ENCODE data around the gene GPR61. TPM values are rescaled to one million over a fixed set of nuclear protein-coding genes. Genes with fewer than 3 reads are reported as not detected.

The GPR61 gene
- total RNA-seq, 2 experiments from 2014 or later = 0.16 TPM; not detected in 1

Other genes with a start within 250 kb of the GPR61 start
- not detected for gene MYBPHL, start 232.9 kb upstream of the GPR61 start, total RNA-seq
- gene SORT1, start 142.0 kb upstream of the GPR61 start, total RNA-seq = 1 to 10 TPM; 5.6 to 6.6 TPM
- 100 to 1,000 TPM; 247 to 252 TPM for gene PSMA5, start 113.4 kb upstream of the GPR61 start, total RNA-seq
- gene SYPL2, start 73.3 kb upstream of the GPR61 start, total RNA-seq = not detected
- 10 to 100 TPM; 14.6 to 15.6 TPM for gene ATXN7L2, start 56.0 kb upstream of the GPR61 start, total RNA-seq
- gene CYB561D1, start 45.8 kb upstream of the GPR61 start, total RNA-seq = 1 to 10 TPM; 6.3 to 8.1 TPM
- 1 to 10 TPM; 2.1 to 2.5 TPM for gene AMIGO1, start 30.1 kb upstream of the GPR61 start, total RNA-seq
- gene GNAI3, start 8.7 kb downstream of the GPR61 start, total RNA-seq = 1 to 10 TPM; 8.4 TPM
- under 1 TPM; 0.64 to 0.91 TPM for gene GNAT2, start 79.7 kb downstream of the GPR61 start, total RNA-seq
- 10 to 100 TPM; 89.5 to 91.4 TPM for gene AMPD2, start 80.0 kb downstream of the GPR61 start, total RNA-seq
- 1 to 10 TPM; 2.4 to 3.0 TPM for gene GSTM4, start 116.2 kb downstream of the GPR61 start, total RNA-seq
- gene GSTM2, start 128.2 kb downstream of the GPR61 start, total RNA-seq = 1 to 10 TPM; 7.4 to 8.5 TPM
- gene GSTM1, start 147.9 kb downstream of the GPR61 start, total RNA-seq = not detected
- under 1 TPM in 1 of 2 experiments, not detected in 1; 0.06 TPM for gene GSTM5, start 172.4 kb downstream of the GPR61 start, total RNA-seq
- 10 to 100 TPM; 21.4 to 25.4 TPM for gene GSTM3, start 201.2 kb downstream of the GPR61 start, total RNA-seq
- not detected for gene EPS8L3, start 224.1 kb downstream of the GPR61 start, total RNA-seq